ENCODE measurements around the gene C2CD4C.

DNA sequence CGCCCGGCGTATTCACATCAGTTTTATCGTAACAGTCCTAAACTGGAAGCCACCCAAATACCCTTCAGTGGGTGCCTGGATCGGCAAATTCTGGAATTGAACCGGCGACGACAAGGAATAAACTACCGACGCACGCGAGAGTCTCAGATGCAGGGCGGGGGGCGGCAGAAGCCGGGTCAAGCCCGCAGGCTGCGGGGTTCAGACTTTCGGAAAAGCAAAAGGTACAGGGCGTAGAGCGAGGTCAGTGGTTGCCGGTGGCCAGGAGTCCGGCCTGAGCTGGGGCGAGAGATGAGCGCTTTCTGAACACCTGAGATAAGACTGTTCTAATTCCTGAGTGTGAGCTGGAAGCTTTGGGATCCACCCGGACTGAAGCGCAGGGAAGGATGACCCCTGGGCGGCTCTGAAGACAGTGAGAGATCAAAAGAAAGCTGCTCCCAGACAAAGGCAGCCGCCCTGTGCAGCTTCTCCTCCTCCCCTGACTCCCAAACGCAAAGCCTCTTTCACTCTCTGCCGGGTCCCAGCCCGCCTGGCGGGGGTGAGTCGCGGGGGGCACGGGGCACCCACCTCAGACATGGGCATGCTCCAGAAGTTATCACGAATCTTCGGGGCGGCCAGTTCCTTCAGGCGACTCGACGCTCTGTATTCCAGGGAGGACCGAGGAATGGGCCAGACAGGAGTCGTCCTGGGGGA is 38.2 kb downstream of the C2CD4C start:
- TF ChIP-seq, protein P1, sequence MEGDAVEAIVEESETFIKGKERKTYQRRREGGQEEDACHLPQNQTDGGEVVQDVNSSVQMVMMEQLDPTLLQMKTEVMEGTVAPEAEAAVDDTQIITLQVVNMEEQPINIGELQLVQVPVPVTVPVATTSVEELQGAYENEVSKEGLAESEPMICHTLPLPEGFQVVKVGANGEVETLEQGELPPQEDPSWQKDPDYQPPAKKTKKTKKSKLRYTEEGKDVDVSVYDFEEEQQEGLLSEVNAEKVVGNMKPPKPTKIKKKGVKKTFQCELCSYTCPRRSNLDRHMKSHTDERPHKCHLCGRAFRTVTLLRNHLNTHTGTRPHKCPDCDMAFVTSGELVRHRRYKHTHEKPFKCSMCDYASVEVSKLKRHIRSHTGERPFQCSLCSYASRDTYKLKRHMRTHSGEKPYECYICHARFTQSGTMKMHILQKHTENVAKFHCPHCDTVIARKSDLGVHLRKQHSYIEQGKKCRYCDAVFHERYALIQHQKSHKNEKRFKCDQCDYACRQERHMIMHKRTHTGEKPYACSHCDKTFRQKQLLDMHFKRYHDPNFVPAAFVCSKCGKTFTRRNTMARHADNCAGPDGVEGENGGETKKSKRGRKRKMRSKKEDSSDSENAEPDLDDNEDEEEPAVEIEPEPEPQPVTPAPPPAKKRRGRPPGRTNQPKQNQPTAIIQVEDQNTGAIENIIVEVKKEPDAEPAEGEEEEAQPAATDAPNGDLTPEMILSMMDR (IDR thresholded peaks at IDR 0.05): no peak
- no peak for TF ChIP-seq POLR2A (IDR thresholded peaks at IDR 0.05)

Data from adrenal gland (tissue), 5 donors.